ENCODE results near the gene NOXO1. TPM values are rescaled to one million over a fixed set of nuclear protein-coding genes. Genes with fewer than 3 reads are reported as not detected.
A peak's percentile ranks its signal among the peaks of the same experiment; 100 is the strongest.
"Not testable (repeated sequence)": the region's sequence is repeated elsewhere in the genome, so short reads cannot be mapped to it uniquely, and the experiment has no call there.

NOXO1 gene
- total RNA-seq, 4 donors from 2014 or later: 0.52 TPM; not detected in 3

DNA sequence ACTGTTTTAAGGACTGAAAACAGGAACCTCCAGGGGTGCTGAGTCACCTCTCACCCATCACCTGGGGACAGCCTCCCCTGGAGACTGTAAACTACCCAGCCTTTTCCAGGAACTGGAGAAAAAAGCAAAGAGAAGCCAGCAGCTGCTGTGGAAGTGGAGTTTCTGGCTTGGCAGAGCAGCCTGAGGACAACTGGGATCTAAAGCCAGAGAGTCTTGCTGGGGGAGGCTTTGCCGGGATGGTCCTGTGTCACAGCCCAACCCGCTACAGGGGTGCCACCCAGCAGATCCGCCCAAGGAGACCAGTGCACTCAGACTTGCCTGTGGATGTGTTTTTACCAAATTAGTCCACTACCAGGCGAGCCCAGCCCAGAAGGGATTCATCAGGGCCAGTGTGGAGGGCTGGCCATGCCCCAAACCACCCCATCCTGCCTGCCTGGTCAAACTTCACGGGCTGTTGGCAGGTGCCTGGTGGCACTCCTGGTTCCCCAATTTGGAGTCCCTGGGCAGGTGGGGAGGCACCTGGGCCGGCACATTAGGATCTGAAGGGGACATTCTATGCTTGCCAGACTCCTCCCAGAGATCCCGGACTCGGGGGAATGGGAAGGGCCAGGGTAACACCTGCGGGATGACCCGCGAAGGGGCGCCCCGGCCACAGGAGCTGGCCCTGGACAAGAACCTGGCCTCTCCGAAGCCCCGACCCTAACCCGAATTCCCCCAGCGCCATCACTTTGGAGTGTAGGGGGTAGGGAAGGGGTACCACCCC, 39.0 kb downstream of the NOXO1 start:
- peak overlapping the region; percentile 81 to 97 (median 94) for H3K27ac ChIP-seq (replicated peaks in 1 of 4)
- H3K36me3 ChIP-seq: peaks cover 33 to 42% (median 39%) of the 10 kb centered on the region in 4 donors
- no peaks in the 10 kb centered on the region for H3K27me3 ChIP-seq
- DNase-seq (ENCODE audit: extremely low spot score): no peak
- WGBS: 16% methylated on average over 8 of the region's 17 CpGs
- H3K4me3 ChIP-seq: peak overlapping the region; percentile 76 to 96 (median 84)
- intact Hi-C loops (cut with DNase I): no loop called here
- H3K9me3 ChIP-seq: no peaks in the 10 kb centered on the region
- TF ChIP-seq POLR2AphosphoS5 (IDR thresholded peaks at IDR 0.05) (peak; percentile 45 to 59), POLR2A (IDR thresholded peaks at IDR 0.05; ENCODE audit: low read depth) (no peak)
- peaks cover 12 to 34% (median 29%) of the 10 kb centered on the region in 4 donors for H3K4me1 ChIP-seq

DNA sequence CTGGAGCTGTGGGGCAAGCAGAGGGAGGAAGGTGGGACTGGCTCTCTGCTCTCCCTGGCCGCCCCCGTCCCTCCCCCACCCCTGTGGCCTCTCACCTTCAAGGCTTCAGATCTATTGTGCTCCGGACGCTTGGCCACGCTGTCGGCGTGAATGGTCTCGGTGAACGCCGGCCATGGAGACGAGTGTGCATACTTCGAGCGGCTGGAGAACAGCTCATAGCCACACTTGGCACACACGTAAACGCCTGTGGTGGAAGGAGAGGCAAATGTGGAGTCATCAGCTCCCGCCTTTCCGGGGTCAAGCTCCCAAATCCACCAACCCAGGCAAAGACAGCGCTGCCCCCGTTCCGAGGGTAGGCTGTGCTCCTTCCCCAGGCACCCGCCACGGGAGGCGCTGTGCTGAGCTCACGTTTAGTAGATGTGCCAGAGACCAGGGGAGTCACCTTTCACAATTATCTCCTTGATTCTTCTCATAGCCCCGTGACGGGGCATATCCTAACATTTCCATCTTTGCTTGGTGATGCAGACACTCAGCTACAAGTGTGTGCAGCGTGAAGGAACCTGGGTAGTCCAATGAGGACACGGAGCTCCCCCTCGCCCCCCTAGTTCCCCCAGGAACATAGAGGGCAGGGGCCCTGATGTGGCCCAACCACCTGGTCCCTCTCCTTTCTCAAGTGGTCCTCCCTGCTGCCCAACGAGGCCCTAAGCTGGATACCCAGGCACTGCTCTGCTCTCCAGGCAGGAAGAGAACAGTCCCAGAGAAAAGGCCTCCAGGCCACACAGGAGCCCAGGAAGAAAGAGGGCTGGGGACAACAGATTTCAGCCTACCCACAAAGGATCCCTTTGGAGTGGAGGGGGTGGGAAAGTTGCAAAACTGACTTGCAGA, 39.9 kb downstream of the NOXO1 start:
- H3K4me1 ChIP-seq: peaks cover 12 to 34% (median 29%) of the 10 kb centered on the region in 4 donors
- intact Hi-C loops (cut with DNase I): no loop called here
- H3K27me3 ChIP-seq: no peaks in the 10 kb centered on the region
- no peaks in the 10 kb centered on the region for H3K9me3 ChIP-seq
- TF ChIP-seq, protein P1, sequence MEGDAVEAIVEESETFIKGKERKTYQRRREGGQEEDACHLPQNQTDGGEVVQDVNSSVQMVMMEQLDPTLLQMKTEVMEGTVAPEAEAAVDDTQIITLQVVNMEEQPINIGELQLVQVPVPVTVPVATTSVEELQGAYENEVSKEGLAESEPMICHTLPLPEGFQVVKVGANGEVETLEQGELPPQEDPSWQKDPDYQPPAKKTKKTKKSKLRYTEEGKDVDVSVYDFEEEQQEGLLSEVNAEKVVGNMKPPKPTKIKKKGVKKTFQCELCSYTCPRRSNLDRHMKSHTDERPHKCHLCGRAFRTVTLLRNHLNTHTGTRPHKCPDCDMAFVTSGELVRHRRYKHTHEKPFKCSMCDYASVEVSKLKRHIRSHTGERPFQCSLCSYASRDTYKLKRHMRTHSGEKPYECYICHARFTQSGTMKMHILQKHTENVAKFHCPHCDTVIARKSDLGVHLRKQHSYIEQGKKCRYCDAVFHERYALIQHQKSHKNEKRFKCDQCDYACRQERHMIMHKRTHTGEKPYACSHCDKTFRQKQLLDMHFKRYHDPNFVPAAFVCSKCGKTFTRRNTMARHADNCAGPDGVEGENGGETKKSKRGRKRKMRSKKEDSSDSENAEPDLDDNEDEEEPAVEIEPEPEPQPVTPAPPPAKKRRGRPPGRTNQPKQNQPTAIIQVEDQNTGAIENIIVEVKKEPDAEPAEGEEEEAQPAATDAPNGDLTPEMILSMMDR (IDR thresholded peaks at IDR 0.05): no peak
- no peak for TF ChIP-seq POLR2A (IDR thresholded peaks at IDR 0.05; ENCODE audit: low read depth)
- no peak for TF ChIP-seq EP300 (IDR thresholded peaks at IDR 0.05)
- no peak for TF ChIP-seq POLR2AphosphoS5 (IDR thresholded peaks at IDR 0.05)
- 76% methylated on average over 9 of the region's 30 CpGs for WGBS
- H3K27ac ChIP-seq (replicated peaks in 1 of 4): peak overlapping the region; percentile 81 to 97 (median 94)
- H3K4me3 ChIP-seq: peak overlapping the region; percentile 76 to 96 (median 84)
- H3K36me3 ChIP-seq: peaks cover 38 to 49% (median 43%) of the 10 kb centered on the region in 4 donors
- DNase-seq (ENCODE audit: extremely low spot score): no peak

GRCh38 chr16:1940273-1941161, 40.8 kb downstream of the NOXO1 start:
- Histone ChIP-seq H3K4me3 (no peak overlapping the region), H3K36me3 (peaks cover 38 to 49% (median 43%) of the 10 kb centered on the region in 4 donors), H3K4me1 (peaks cover 12 to 34% (median 29%) of the 10 kb centered on the region in 4 donors), H3K9me3 (no peaks in the 10 kb centered on the region), H3K27ac (replicated peaks in 1 of 4) (peak overlapping the region in 3 of 4 donors; percentile 81 to 97 (median 94)), H3K27me3 (no peaks in the 10 kb centered on the region)
- no peak for DNase-seq (ENCODE audit: extremely low spot score)
- WGBS: 87% methylated on average over 19 of the region's 23 CpGs
- intact Hi-C loops (cut with DNase I): no loop called here
- no peak for TF ChIP-seq POLR2A (IDR thresholded peaks at IDR 0.05; ENCODE audit: low read depth)
- no peak for TF ChIP-seq POLR2AphosphoS5 (IDR thresholded peaks at IDR 0.05)
- TF ChIP-seq EP300 (IDR thresholded peaks at IDR 0.05): no peak
- TF ChIP-seq, protein P1 (IDR thresholded peaks at IDR 0.05): no peak

DNA sequence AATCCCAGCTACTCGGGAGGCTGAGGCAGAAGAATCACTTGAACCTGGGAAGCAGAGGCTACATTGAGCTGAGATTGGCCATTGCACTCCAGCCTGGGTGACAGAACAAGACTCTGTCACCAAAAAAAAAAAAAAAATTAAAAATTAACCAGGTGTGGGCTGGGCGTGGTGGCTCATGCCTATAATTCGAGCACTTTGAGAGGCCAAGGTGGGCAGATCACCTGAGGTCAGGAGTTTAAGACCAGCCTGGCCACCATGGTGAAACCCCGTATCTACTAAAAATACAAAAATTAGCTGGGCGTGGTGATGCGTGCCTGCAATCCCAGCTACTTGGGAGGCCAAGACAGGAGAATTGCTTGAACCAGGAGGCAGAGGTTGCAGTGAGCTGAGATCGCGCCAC, 41.4 kb downstream of the NOXO1 start:
- Histone ChIP-seq H3K4me1 (peaks cover 12 to 34% (median 29%) of the 10 kb centered on the region in 4 donors), H3K36me3 (peaks cover 38 to 49% (median 43%) of the 10 kb centered on the region in 4 donors)
- H3K9me3 ChIP-seq; H3K27ac ChIP-seq (replicated peaks in 1 of 4); H3K4me3 ChIP-seq; H3K27me3 ChIP-seq; intact Hi-C loops (cut with DNase I); DNase-seq (ENCODE audit: extremely low spot score): not testable (repeated sequence)
- WGBS: 98% methylated on average over 8 of the region's 8 CpGs

DNA sequence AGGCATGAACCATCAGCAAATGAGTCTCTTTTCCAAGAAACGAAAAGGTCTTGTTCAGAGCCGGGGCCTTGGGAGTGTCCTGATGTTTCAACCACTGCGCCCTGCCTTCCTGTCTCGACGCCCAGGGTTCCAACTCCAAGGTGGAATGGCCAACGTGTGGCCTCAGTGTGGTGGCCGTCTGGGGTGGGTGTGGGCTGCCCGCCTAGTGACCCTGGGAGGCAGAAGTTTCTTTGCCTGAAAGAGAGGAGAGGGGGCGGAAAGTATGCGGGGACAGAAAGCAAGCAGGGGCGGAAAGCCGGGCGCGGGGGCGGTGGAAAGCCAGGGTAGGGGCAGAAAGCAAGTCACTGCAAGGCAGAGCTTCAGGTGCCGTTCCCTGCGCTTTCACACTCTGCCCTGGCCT, 42.4 kb downstream of the NOXO1 start:
- Histone ChIP-seq H3K27me3 (no peaks in the 10 kb centered on the region), H3K36me3 (peaks cover 38 to 49% (median 43%) of the 10 kb centered on the region in 4 donors), H3K9me3 (no peaks in the 10 kb centered on the region), H3K4me1 (peaks cover 12 to 31% (median 28%) of the 10 kb centered on the region in 4 donors), H3K4me3 (no peak overlapping the region), H3K27ac (replicated peaks in 1 of 4) (no peak overlapping the region)
- no peak for DNase-seq (ENCODE audit: extremely low spot score)
- TF ChIP-seq EP300 (IDR thresholded peaks at IDR 0.05) (no peak), POLR2AphosphoS5 (IDR thresholded peaks at IDR 0.05) (no peak), POLR2A (IDR thresholded peaks at IDR 0.05; ENCODE audit: low read depth) (no peak)
- TF ChIP-seq, protein P1 (IDR thresholded peaks at IDR 0.05): no peak
- intact Hi-C loops (cut with DNase I): no loop called here
- 91% methylated on average over 17 of the region's 17 CpGs for WGBS

Measured in esophagus muscularis mucosa (tissue), 4 donors.